ENCODE data around the gene HNRNPH1. TPM values are rescaled to one million over a fixed set of nuclear protein-coding genes. Genes with fewer than 3 reads are reported as not detected.
"Not testable (repeated sequence)": the region's sequence is repeated elsewhere in the genome, so short reads cannot be mapped to it uniquely, and the experiment has no call there.

Gene HNRNPH1, protein sequence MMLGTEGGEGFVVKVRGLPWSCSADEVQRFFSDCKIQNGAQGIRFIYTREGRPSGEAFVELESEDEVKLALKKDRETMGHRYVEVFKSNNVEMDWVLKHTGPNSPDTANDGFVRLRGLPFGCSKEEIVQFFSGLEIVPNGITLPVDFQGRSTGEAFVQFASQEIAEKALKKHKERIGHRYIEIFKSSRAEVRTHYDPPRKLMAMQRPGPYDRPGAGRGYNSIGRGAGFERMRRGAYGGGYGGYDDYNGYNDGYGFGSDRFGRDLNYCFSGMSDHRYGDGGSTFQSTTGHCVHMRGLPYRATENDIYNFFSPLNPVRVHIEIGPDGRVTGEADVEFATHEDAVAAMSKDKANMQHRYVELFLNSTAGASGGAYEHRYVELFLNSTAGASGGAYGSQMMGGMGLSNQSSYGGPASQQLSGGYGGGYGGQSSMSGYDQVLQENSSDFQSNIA
- 100 to 1,000 TPM; 140 to 305 (median 219) TPM for total RNA-seq
- long read RNA-seq, partial matches to known transcripts = 0 of 22 reads
- long read RNA-seq, other reads (novel, unspliced or antisense) = 19 of 22 reads

DNA sequence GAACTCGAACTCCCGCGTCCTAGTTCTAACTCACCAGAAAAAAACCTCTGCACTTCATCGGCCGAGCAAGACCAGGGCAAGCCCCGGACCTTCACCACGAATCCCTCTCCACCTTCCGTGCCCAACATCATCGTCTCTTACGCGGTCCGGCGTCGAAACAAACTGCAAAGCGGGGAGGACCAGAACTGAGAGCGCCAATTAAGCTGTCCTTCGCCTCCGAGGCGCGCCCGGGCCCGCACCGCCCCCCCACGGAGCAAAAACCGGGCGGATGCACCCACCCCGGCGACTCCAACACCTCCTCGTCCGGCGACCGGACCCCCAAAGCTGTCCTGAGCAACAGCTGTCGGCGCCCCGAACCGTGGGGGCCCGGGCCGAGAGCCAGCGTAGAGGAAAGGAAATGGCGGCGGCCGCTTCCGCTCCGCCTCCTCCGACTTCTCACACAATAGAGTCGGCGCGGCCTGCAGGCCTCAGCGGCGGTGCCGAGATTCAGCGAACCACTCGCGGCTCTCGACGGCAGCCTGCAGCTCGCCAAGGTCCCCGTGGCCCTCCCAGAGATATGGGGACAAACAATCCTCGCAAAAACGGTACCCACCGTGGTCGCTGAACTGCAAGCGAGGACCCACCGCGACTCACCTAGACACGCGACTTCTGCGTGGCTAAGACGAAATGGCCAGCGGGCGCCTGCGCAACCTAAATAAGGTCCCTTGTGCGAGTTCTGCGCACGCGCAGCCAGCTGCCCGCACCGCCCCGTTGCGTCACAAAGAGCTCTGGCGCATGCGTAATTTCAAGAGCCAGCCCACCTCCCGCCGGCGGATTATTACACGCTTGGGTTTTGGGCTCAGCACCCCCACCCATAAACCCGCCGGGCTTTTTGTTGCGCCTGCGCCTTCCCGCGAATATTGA, at the start of gene HNRNPH1:
TSS of gene HNRNPH1 (minus strand) at position 669 of the 903 bp plus-strand sequence. CDS start at position 131, 538 bp downstream.
- peaks cover 0 to 43% (median 21%) of the 10 kb centered on the region in 4 donors for H3K4me1 ChIP-seq
- WGBS (ENCODE audit: insufficient coverage, low coverage, low lambda C conversion rate, missing lambda C conversion rate) = 0% methylated on average over 3 of the region's 92 CpGs
- TF ChIP-seq, protein P1, sequence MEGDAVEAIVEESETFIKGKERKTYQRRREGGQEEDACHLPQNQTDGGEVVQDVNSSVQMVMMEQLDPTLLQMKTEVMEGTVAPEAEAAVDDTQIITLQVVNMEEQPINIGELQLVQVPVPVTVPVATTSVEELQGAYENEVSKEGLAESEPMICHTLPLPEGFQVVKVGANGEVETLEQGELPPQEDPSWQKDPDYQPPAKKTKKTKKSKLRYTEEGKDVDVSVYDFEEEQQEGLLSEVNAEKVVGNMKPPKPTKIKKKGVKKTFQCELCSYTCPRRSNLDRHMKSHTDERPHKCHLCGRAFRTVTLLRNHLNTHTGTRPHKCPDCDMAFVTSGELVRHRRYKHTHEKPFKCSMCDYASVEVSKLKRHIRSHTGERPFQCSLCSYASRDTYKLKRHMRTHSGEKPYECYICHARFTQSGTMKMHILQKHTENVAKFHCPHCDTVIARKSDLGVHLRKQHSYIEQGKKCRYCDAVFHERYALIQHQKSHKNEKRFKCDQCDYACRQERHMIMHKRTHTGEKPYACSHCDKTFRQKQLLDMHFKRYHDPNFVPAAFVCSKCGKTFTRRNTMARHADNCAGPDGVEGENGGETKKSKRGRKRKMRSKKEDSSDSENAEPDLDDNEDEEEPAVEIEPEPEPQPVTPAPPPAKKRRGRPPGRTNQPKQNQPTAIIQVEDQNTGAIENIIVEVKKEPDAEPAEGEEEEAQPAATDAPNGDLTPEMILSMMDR (IDR thresholded peaks at IDR 0.05) = peak in 1 of 4 donors; percentile 10
- TF ChIP-seq POLR2A (IDR thresholded peaks at IDR 0.05) = peak; percentile 99

DNA sequence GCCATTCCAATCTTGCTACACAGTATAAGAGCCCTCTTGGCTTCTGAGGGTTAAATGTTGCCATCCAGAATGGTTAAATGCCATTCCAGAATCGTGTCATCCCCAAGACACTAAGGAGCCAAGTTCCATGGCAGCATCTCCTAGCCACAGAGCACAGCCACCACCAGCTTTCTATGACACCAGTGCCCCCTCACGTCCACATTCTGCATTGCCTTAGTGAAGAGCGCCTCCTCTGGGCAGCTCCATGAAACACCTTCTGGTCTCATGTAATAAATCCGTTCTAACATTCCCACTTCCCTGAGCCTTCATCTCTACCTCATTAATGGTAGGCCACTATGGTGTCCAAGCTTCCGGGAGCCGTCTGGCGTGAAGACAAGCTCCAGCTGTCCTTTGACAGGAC, 44.9 kb upstream of the HNRNPH1 start:
- no peaks in the 10 kb centered on the region for H3K4me1 ChIP-seq
- ATAC-seq = peak; percentile 65 to 77 (median 72)
- no peak for DNase-seq
- TF ChIP-seq POLR2A (IDR thresholded peaks at IDR 0.05) = no peak
- TF ChIP-seq, protein P1 (IDR thresholded peaks at IDR 0.05) = peak; percentile 43 to 51 (median 48)
- no peak overlapping the region for H3K27ac ChIP-seq
- 67% methylated on average over 7 of the region's 7 CpGs for WGBS (ENCODE audit: insufficient coverage, low coverage, low lambda C conversion rate, missing lambda C conversion rate)
- H3K36me3 ChIP-seq = peaks cover 0 to 5% (median 0%) of the 10 kb centered on the region in 4 donors
- intact Hi-C loops (cut with DNase I) = no loop called here
- no peaks in the 10 kb centered on the region for H3K9me3 ChIP-seq
- no peaks in the 10 kb centered on the region for H3K27me3 ChIP-seq
- H3K4me3 ChIP-seq = no peak overlapping the region

More for the DNA sequence above, at the start of gene HNRNPH1:
- Histone ChIP-seq H3K4me3 (peak within 1 kb of the TSS; percentile 92 to 97 (median 95)), H3K9me3 (no peaks in the 10 kb centered on the region), H3K27me3 (no peaks in the 10 kb centered on the region), H3K27ac (peak within 1 kb of the TSS; percentile 97 to 100 (median 99)), H3K36me3 (peaks cover 9 to 39% (median 24%) of the 10 kb centered on the region in 4 donors)
- intact Hi-C loops (cut with DNase I) = no loop called here
- peak; percentile 98 to 99 (median 98) for DNase-seq
- peak; percentile 83 to 89 (median 86) for ATAC-seq

DNA sequence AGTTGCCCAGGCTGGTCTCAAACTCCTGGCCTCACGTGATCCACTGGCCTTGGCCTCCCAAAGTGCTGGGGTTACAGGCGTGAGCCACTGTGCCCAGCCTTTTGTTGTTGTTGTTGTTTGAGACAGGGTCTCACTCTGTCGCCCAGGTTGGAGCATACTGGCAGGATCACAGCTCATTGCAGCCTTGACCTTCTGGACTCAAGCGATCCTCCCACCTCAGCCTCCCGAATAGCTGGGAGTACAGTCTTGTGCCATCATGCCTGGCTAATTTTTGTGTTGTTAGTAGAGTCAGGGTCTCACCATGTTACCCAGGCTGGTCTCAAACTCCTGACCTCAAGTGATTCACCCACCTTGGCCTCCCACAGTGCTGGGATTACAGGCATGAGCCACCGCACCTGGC, 38.2 kb upstream of the HNRNPH1 start:
- H3K4me1 ChIP-seq; H3K36me3 ChIP-seq; H3K9me3 ChIP-seq; H3K27ac ChIP-seq; DNase-seq; intact Hi-C loops (cut with DNase I); H3K4me3 ChIP-seq; ATAC-seq; H3K27me3 ChIP-seq: not testable (repeated sequence)
- 98% methylated on average over 5 of the region's 6 CpGs for WGBS (ENCODE audit: insufficient coverage, low coverage, low lambda C conversion rate, missing lambda C conversion rate)

DNA sequence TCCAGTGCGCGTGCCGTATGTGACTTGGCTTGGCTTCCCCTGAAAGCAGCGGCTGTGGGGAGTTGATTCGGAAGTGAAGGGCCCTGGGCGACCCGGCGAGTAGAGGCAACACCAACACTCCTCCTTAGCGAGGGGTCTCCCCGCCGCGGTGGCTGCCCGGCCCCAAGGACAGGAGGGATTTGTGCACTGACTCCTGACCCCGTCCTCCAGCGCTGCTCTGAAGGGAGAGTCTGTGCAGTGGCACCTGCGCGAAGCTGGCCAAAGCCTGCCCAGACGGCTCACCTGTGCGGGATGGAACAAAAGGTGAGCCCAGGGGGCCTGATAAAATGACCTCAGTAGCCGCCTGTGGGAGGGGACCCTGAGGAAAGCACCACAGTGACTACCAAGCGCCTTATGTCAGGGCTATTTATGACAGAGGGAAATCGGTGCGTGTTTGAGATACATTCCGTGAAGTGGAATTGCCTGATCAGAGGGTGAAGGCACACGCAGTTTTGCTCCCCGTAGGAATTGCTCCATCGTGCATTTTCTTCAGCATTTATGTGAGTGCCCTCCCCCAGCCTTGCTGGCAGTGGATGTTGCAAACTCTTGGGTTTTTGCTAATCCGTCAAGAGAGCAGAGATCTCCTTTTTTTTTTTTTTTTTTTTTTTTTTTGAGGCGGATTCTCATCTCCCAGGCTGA, 34.8 kb upstream of the HNRNPH1 start:
- H3K27ac ChIP-seq; H3K36me3 ChIP-seq; DNase-seq; H3K27me3 ChIP-seq; intact Hi-C loops (cut with DNase I); H3K4me1 ChIP-seq; H3K9me3 ChIP-seq: not testable (repeated sequence)
- H3K4me3 ChIP-seq = peak overlapping the region; percentile 31 to 45 (median 44)
- peak; percentile 50 to 58 (median 56) for ATAC-seq
- 5% methylated on average over 9 of the region's 29 CpGs for WGBS (ENCODE audit: insufficient coverage, low coverage, low lambda C conversion rate, missing lambda C conversion rate)

DNA sequence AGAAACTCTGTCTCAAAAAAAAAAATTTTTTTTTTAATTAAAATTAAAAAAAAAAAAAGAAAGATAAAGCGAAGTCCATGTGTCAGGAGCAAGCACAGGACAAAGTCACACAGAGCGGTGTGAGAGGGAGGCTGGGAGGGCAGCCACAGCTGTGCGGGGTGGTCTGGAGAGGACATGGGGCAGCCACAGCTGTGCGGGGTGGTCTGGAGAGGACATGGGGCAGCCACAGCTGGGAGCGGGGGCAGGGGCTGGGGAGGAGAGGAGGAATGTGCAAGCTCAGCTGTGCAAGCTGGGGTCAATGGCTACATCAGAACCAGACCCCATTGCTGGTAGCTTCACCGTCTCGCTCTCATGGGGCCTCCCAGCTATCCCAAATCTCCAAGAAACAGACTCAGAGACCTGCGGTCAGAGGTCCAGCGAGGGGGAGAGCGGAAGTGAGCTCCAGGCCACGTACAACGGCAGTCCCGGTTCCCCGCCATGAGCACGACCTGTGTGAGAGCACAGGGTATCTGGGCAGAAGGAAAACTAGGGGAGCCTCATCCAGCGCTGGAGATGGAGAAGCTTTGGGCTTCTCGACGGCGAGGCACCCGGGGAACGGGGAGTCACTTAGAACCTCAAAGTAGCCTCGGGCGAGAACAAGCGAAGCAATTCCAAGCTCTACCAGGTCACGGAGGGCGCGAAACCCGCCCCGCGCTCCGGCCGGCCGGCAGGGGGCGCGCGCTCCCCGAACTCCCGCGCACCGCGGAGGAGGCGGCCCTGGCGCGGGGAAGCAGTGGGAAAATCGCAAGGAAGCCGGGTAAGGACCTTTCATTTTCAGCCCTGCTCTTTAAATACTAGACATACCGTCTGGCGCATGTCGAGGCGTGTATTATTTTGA, 34.1 kb upstream of the HNRNPH1 start:
- H3K4me1 ChIP-seq; H3K27me3 ChIP-seq; H3K9me3 ChIP-seq; intact Hi-C loops (cut with DNase I); H3K27ac ChIP-seq; H3K36me3 ChIP-seq: not testable (repeated sequence)
- ATAC-seq (peak; percentile 94 to 99 (median 98)), DNase-seq (peak in 1 of 3 donors; percentile 28)
- 21% methylated on average over 9 of the region's 50 CpGs for WGBS (ENCODE audit: insufficient coverage, low coverage, low lambda C conversion rate, missing lambda C conversion rate)
- peak overlapping the region in 1 of 3 donors; percentile 25 for H3K4me3 ChIP-seq

DNA sequence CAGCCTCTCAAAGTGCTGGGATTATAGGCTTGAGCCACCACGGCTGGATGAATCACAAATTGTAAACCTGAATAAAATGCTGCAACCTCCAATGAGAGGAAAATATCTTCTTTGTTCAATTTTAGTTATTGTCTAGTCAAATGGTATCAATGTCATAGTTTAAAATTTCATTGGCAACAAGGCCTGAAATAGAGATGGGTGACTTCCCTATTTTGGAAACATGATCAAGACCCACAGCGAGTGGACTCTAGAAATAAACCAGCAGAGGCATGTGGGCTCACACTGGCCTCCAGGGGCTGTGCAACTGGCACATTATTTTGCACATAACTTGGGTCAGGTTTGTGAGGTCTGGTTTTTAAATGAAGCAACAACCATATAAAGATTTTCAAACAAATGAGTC, 29.7 kb upstream of the HNRNPH1 start:
- 67% methylated on average over 1 of the region's 2 CpGs for WGBS (ENCODE audit: insufficient coverage, low coverage, low lambda C conversion rate, missing lambda C conversion rate)
- not testable (repeated sequence) for H3K4me1 ChIP-seq

DNA sequence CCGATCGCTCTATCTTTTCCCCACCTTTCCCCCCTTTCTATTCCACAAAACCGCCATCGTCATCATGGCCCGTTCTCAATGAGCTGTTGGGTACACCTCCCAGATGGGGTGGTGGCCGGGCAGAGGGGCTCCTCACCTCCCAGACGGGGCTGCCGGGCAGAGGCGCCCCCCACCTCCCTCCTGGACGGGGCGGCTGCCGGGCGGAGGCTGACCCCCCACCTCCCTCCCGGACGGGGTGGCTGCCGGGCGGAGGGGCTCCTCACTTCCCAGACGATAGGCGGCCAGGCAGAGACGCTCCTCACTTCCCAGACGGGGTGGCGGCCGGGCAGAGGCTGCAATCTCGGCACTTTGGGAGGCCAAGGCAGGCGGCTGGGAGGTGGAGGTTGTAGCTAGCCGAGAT, 26.8 kb upstream of the HNRNPH1 start:
- intact Hi-C loops (cut with DNase I) = not testable (repeated sequence)

More for the DNA sequence above, 29.7 kb upstream of the HNRNPH1 start:
- H3K36me3 ChIP-seq; intact Hi-C loops (cut with DNase I); DNase-seq; ATAC-seq; H3K9me3 ChIP-seq; H3K27ac ChIP-seq; H3K4me3 ChIP-seq; H3K27me3 ChIP-seq: not testable (repeated sequence)

More for the DNA sequence above, 26.8 kb upstream of the HNRNPH1 start:
- ATAC-seq, H3K9me3 ChIP-seq, H3K36me3 ChIP-seq, H3K4me3 ChIP-seq, DNase-seq, H3K27me3 ChIP-seq, H3K27ac ChIP-seq, H3K4me1 ChIP-seq: not testable (repeated sequence)
- WGBS (ENCODE audit: insufficient coverage, low coverage, low lambda C conversion rate, missing lambda C conversion rate) = 72% methylated on average over 2 of the region's 26 CpGs
